ENCODE data around the gene PTCHD1.

- TF ChIP-seq CTCF (IDR thresholded peaks at IDR 0.05; ENCODE audit: low read depth, low read length) (no peak), POLR2A (IDR thresholded peaks at IDR 0.05; ENCODE audit: extremely low read depth, insufficient read length) (no peak), MAX (IDR thresholded peaks at IDR 0.05; ENCODE audit: low read depth, low read length) (no peak)
These were observed 2.9 kb upstream of the PTCHD1 start for GRCh38 chrX:23331701-23332100.
